HCT116 (cell line): ENCODE measurements around the gene SUCLG2. TPM values are rescaled to one million over a fixed set of nuclear protein-coding genes. Genes with fewer than 3 reads are reported as not detected.

ENCODE experiments used
- ATAC-seq: fragments of 200-7000 bp; cut with Tn5 transposase; 2 replicates; pipeline ENCODE4 v1.9.1; 2020; ENCODE audit warnings: mild to moderate bottlenecking, moderate library complexity
- BruUV-seq: library from RNA; stranded (reverse); fragments of 400-500 nt; replicated peaks from 2 replicates; lab custom pipeline; 2021; lab: Mats Ljungman, UMichigan
- CTCF ChIA-PET: fragments of 300-600 bp; sonication (Branson Sonifier 250); formaldehyde crosslinking; loops from one replicate; lab custom pipeline; 2021; ENCODE audit warnings: antibody characterized with exemption; lab: Charles Lee
- POLR2A ChIA-PET: fragments of 300-600, 350-600 bp; sonication (Branson Sonifier 250); formaldehyde crosslinking; loops from one replicate; lab custom pipeline; 2021; ENCODE audit warnings: antibody characterized with exemption; lab: Charles Lee
- RAD21 ChIA-PET, 2 experiments: fragments of 300-600 bp; sonication (Branson Sonifier 250); formaldehyde crosslinking; loops; one replicate each; lab custom pipeline; 2023; ENCODE audit warnings: low total read pairs in 2 of 2; ENCODE audit not compliant: uncharacterized antibody in 2 of 2, unreplicated experiment in 2 of 2, low non-redundant PET in 1 of 2; lab: Charles Lee
- DNase-seq: peaks from one replicate; pipeline ENCODE4 v3.0.0-alpha.2; 2010; ENCODE audit warnings: low read depth, low spot score
- H2AFZ ChIP-seq: fragments of 200-600 bp; shearing (Covaris generic), sonication (generic); 2 replicates; pipeline ENCODE4 v1.6.1; 2017; ENCODE audit warnings: low read depth, mixed run types, mixed read lengths, antibody characterized with exemption, low read length; ENCODE audit not compliant: poor library complexity, severe bottlenecking
- H3K27ac ChIP-seq: 2 replicates; pipeline ENCODE4 v1.5.1; 2012; ENCODE audit warnings: low read depth, low read length
- H3K27me3 ChIP-seq: fragments of 200-600 bp; sonication (generic); 2 replicates; pipeline ENCODE4 v1.6.1; 2016; ENCODE audit warnings: mixed run types, low read length, mixed read lengths; ENCODE audit not compliant: insufficient read depth
- H3K36me3 ChIP-seq, 2 experiments: fragments of 200-500 bp in 1 of 2; fragments of 200-600 bp in 1 of 2; sonication (Bioruptor generic) in 1 of 2; sonication (generic) in 1 of 2; 2 replicates each; pipeline versions ENCODE4 v1.5.1 to v1.6.1; 2014 to 2016; ENCODE audit warnings: low read length in 2 of 2, inconsistent platforms in 1 of 2, mixed read lengths in 1 of 2, mixed run types in 1 of 2; ENCODE audit not compliant: insufficient read depth in 2 of 2, control insufficient read depth in 1 of 2
- H3K4me1 ChIP-seq, 2 experiments: fragments of 200-600 bp in 1 of 2; sonication (generic) in 1 of 2; 2 replicates each; pipeline versions ENCODE4 v1.5.1 to v1.6.1; 2012 to 2017; ENCODE audit warnings: low read length in 2 of 2, inconsistent platforms in 1 of 2, mild to moderate bottlenecking in 1 of 2, mixed read lengths in 1 of 2, mixed run types in 1 of 2, moderate library complexity in 1 of 2; ENCODE audit not compliant: insufficient read depth in 2 of 2, control insufficient read depth in 1 of 2
- H3K4me2 ChIP-seq: fragments of 200-600 bp; sonication (generic); 2 replicates; pipeline ENCODE4 v1.6.1; 2017; ENCODE audit warnings: mixed run types, low read length, mixed read lengths
- H3K4me3 ChIP-seq, 2 experiments: fragments of 200-600 bp in 1 of 2; sonication (generic) in 1 of 2; replicated peaks in 1 of 2; 2 replicates each; pipeline ENCODE4 v1.5.1; 2011 to 2016; ENCODE audit warnings: low read length in 2 of 2, control low read depth in 1 of 2, low read depth in 1 of 2, mild to moderate bottlenecking in 1 of 2, mixed read lengths in 1 of 2, mixed run types in 1 of 2
- H3K79me2 ChIP-seq: fragments of 200-600 bp; sonication (generic); 2 replicates; pipeline ENCODE4 v1.6.1; 2017; ENCODE audit warnings: mild to moderate bottlenecking, mixed run types, low read length, moderate library complexity, mixed read lengths; ENCODE audit not compliant: insufficient read depth
- H3K9ac ChIP-seq: fragments of 200-600 bp; sonication (generic); 2 replicates; pipeline ENCODE4 v1.6.1; 2016; ENCODE audit warnings: low read length, mixed read lengths
- H3K9me2 ChIP-seq: fragments of 200-600 bp; sonication (generic), shearing (Covaris generic); 2 replicates; pipeline ENCODE4 v1.6.1; 2017; ENCODE audit warnings: mixed run types, mild to moderate bottlenecking, moderate library complexity; ENCODE audit not compliant: insufficient read depth
- H3K9me3 ChIP-seq, 2 experiments: fragments of 200-500 bp in 1 of 2; fragments of 200-600 bp in 1 of 2; sonication (Bioruptor generic) in 1 of 2; sonication (generic) in 1 of 2; 2 replicates each; pipeline ENCODE4 v1.6.1; 2014 to 2017; ENCODE audit warnings: low read length in 2 of 2, mixed read lengths in 2 of 2, inconsistent platforms in 1 of 2, low read depth in 1 of 2, mild to moderate bottlenecking in 1 of 2, mixed run types in 1 of 2, moderate library complexity in 1 of 2; ENCODE audit not compliant: control insufficient read depth in 1 of 2, insufficient read depth in 1 of 2
- H4K20me1 ChIP-seq: fragments of 200-600 bp; sonication (generic), shearing (Covaris generic); 2 replicates; pipeline ENCODE4 v1.6.1; 2017; ENCODE audit warnings: mixed run types, mild to moderate bottlenecking, moderate library complexity; ENCODE audit not compliant: insufficient read depth
- CBX3 ChIP-seq: IDR thresholded peaks from 2 replicates; pipeline ENCODE4 v1.6.1; 2012; ENCODE audit warnings: low read depth
- CEBPB ChIP-seq: IDR thresholded peaks from 2 replicates; pipeline ENCODE4 v1.6.1; 2012; ENCODE audit warnings: low read depth
- EGR1 ChIP-seq: IDR thresholded peaks from 2 replicates; pipeline ENCODE4 v1.6.1; 2012; ENCODE audit warnings: low read depth
- ELF1 ChIP-seq: IDR thresholded peaks from 2 replicates; pipeline ENCODE4 v1.6.1; 2012; ENCODE audit warnings: low read depth, borderline replicate concordance
- EZH2phosphoT487 ChIP-seq: fragments of 200-600 bp; IDR thresholded peaks from 2 replicates; pipeline ENCODE4 v1.6.1; 2018; ENCODE audit warnings: antibody characterized with exemption, borderline replicate concordance
- FOSL1 ChIP-seq: IDR thresholded peaks from 2 replicates; pipeline ENCODE4 v1.6.1; 2012; ENCODE audit warnings: low read depth
- JUND ChIP-seq: IDR thresholded peaks from 2 replicates; pipeline ENCODE4 v1.6.1; 2012
- POLR2AphosphoS5 ChIP-seq: IDR thresholded peaks from 2 replicates; pipeline ENCODE4 v1.6.1; 2011; ENCODE audit warnings: mild to moderate bottlenecking, low read depth, low read length, moderate library complexity
- RAD21 ChIP-seq: IDR thresholded peaks from 2 replicates; pipeline ENCODE4 v1.6.1; 2012; ENCODE audit warnings: low read depth, mild to moderate bottlenecking
- SIN3A ChIP-seq: IDR thresholded peaks from 2 replicates; pipeline ENCODE4 v1.6.1; 2012; ENCODE audit warnings: low read depth
- SP1 ChIP-seq: IDR thresholded peaks from 2 replicates; pipeline ENCODE4 v1.6.1; 2012; ENCODE audit warnings: low read depth
- SRF ChIP-seq: IDR thresholded peaks from 2 replicates; pipeline ENCODE4 v1.6.1; 2012; ENCODE audit warnings: low read depth
- TCF7L2 ChIP-seq: IDR thresholded peaks from 2 replicates; pipeline ENCODE4 v1.7.0; 2011; ENCODE audit warnings: borderline replicate concordance, inconsistent platforms; ENCODE audit not compliant: insufficient read depth, insufficient read length; ENCODE audit errors: extremely low read depth
- YY1 ChIP-seq: IDR thresholded peaks from 2 replicates; pipeline ENCODE4 v1.6.1; 2011; ENCODE audit warnings: low read length, low read depth, moderate library complexity, mild to moderate bottlenecking; ENCODE audit not compliant: insufficient replicate concordance; ENCODE audit errors: extremely low read depth
- ZFX ChIP-seq: fragments of 450-650 bp; IDR thresholded peaks from 2 replicates; pipeline ENCODE4 v1.6.1; 2017
- ZNF274 ChIP-seq: fragments of 200-500 bp; sonication (Bioruptor generic); IDR thresholded peaks from 2 replicates; pipeline ENCODE4 v1.6.1; 2014; ENCODE audit warnings: mild to moderate bottlenecking, low read depth, low read length, inconsistent platforms
- intact Hi-C: fragments of 100-400 bp; cut with micrococcal nuclease; formaldehyde crosslinking; loops from 2 replicates; pipeline ENCODE4 v1.10.0; 2022
- total RNA-seq: library from RNA; stranded (reverse); gene quantifications from one replicate; pipeline ENCODE4 v1.2.1, GENCODE V29; 2021; ENCODE audit not compliant: unreplicated experiment
- TF ChIP-seq, protein P1 (sequence below): IDR thresholded peaks from 2 replicates; pipeline ENCODE4 v1.6.1; 2012
- TF ChIP-seq, protein P2 (sequence below), 3 experiments: fragments of 200-600 bp in 1 of 3; sonication (generic) in 1 of 3; IDR thresholded peaks in 2 of 3; conservative IDR thresholded peaks in 1 of 3; 2 replicates each; pipeline ENCODE4 v1.5.1; 2012 to 2017; ENCODE audit warnings: low read depth in 2 of 3, low read length in 2 of 3, antibody characterized with exemption in 1 of 3, borderline replicate concordance in 1 of 3, control low read depth in 1 of 3, mild to moderate bottlenecking in 1 of 3, mixed read lengths in 1 of 3, mixed run types in 1 of 3, moderate library complexity in 1 of 3; ENCODE audit not compliant: insufficient read depth in 1 of 3

Gene SUCLG2
- total RNA-seq, 1 experiment from 2014 or later: 49.2 TPM

DNA sequence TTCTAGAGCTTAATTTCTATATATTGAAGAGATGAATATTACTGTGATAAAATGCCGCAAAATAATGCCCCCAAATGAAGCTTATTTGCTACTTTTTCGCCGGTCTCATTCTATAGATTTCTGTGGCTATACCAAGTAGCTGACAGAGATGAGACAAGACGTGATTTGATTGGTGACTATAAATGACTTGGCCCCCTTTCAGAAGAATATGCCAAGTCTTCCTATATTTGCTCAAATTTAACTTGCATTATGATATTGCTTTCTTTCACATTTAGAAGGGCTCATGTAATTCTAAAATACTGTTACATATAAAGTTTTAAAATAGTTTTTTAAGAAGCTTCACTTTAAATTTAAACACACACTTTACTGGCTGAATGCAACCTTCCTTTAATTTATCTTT, 180.1 kb downstream of the SUCLG2 start:
- Histone ChIP-seq H3K36me3 (no peaks in the 10 kb centered on the region; a peak in 1 of 4 replicates), H3K27ac (no peak overlapping the region), H3K4me3 (no peak overlapping the region), H4K20me1 (no peaks in the 10 kb centered on the region), H3K4me2 (no peak overlapping the region), H2AFZ (no peak overlapping the region), H3K27me3 (no peaks in the 10 kb centered on the region), H3K9me2 (no peaks in the 10 kb centered on the region), H3K9ac (no peak overlapping the region), H3K79me2 (no peaks in the 10 kb centered on the region), H3K4me1 (no peaks in the 10 kb centered on the region), H3K9me3 (no peaks in the 10 kb centered on the region)
- CTCF ChIA-PET: no interaction called here
- RAD21 ChIA-PET: no interaction called here
- TF ChIP-seq EZH2phosphoT487 (no peak), ELF1 (no peak), CBX3 (no peak), YY1 (no peak), ZNF274 (no peak), EGR1 (no peak), SRF (no peak), JUND (no peak), FOSL1 (no peak), TCF7L2 (no peak), SIN3A (no peak), ZFX (no peak), RAD21 (no peak), CEBPB (no peak), SP1 (no peak), POLR2AphosphoS5 (no peak)
- TF ChIP-seq, protein P1, sequence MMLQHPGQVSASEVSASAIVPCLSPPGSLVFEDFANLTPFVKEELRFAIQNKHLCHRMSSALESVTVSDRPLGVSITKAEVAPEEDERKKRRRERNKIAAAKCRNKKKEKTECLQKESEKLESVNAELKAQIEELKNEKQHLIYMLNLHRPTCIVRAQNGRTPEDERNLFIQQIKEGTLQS: no peak
- TF ChIP-seq, protein P2, sequence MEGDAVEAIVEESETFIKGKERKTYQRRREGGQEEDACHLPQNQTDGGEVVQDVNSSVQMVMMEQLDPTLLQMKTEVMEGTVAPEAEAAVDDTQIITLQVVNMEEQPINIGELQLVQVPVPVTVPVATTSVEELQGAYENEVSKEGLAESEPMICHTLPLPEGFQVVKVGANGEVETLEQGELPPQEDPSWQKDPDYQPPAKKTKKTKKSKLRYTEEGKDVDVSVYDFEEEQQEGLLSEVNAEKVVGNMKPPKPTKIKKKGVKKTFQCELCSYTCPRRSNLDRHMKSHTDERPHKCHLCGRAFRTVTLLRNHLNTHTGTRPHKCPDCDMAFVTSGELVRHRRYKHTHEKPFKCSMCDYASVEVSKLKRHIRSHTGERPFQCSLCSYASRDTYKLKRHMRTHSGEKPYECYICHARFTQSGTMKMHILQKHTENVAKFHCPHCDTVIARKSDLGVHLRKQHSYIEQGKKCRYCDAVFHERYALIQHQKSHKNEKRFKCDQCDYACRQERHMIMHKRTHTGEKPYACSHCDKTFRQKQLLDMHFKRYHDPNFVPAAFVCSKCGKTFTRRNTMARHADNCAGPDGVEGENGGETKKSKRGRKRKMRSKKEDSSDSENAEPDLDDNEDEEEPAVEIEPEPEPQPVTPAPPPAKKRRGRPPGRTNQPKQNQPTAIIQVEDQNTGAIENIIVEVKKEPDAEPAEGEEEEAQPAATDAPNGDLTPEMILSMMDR (IDR thresholded peaks at IDR 0.05 in 2 of 3, conservative IDR thresholded peaks at IDR 0.05 in 1 of 3; ENCODE audit: borderline replicate concordance in 1 of 3, insufficient read depth in 1 of 3, low read depth in 2 of 3, low read length in 2 of 3): no peak
- DNase-seq (no peak), ATAC-seq (no peak)
- POLR2A ChIA-PET: no interaction called here
- intact Hi-C loops: no loop called here
- BruUV-seq: no TSS peak
